Panc1 (cell line): Measurements from ENCODE around the gene BABAM2. TPM values are rescaled to one million over a fixed set of nuclear protein-coding genes. Genes with fewer than 3 reads are reported as not detected.

ENCODE experiments used
- ATAC-seq: fragments of 200-7000 bp; cut with Tn5 transposase; 2 replicates; pipeline ENCODE4 v1.9.1; 2020; ENCODE audit warnings: mild to moderate bottlenecking, moderate library complexity
- BruUV-seq: library from RNA; stranded (reverse); fragments of 400-500 nt; replicated peaks from 2 replicates; lab custom pipeline; 2021; lab: Mats Ljungman, UMichigan
- CTCF ChIA-PET: fragments of 300-600 bp; sonication (Branson Sonifier 250); formaldehyde crosslinking; loops from one replicate; lab custom pipeline; 2022; ENCODE audit warnings: antibody characterized with exemption; lab: Charles Lee
- POLR2A ChIA-PET: fragments of 300-600 bp; sonication (Branson Sonifier 250); formaldehyde crosslinking; loops from one replicate; lab custom pipeline; 2022; ENCODE audit warnings: antibody characterized with exemption; lab: Charles Lee
- DNase-seq: peaks from one replicate; pipeline ENCODE4 v3.0.0-alpha.2; 2010; ENCODE audit warnings: low read depth, low spot score
- H3K27ac ChIP-seq: 2 replicates; pipeline ENCODE4 v1.5.1; 2011; ENCODE audit warnings: mild to moderate bottlenecking, low read length, inconsistent platforms
- H3K27me3 ChIP-seq: fragments of 200-500 bp; sonication (Bioruptor generic); 2 replicates; pipeline ENCODE4 v1.6.0; 2014; ENCODE audit warnings: low read length, inconsistent platforms; ENCODE audit not compliant: control insufficient read depth, insufficient read depth
- H3K36me3 ChIP-seq: fragments of 200-500 bp; sonication (Bioruptor generic); 2 replicates; pipeline ENCODE4 v1.5.1; 2014; ENCODE audit warnings: inconsistent platforms, mild to moderate bottlenecking, low read length, moderate library complexity; ENCODE audit not compliant: control insufficient read depth, insufficient read depth
- H3K4me1 ChIP-seq: 2 replicates; pipeline ENCODE4 v1.5.1; 2011; ENCODE audit warnings: inconsistent platforms, mild to moderate bottlenecking, low read length, moderate library complexity; ENCODE audit not compliant: control insufficient read depth, insufficient read depth
- H3K4me3 ChIP-seq, 2 experiments: 2 replicates each; pipeline ENCODE4 v1.5.1; 2011 to 2012; ENCODE audit warnings: low read depth in 2 of 2, low read length in 2 of 2, mild to moderate bottlenecking in 2 of 2, inconsistent platforms in 1 of 2, moderate library complexity in 1 of 2
- H3K9me3 ChIP-seq: fragments of 200-500 bp; sonication (Bioruptor generic); 2 replicates; pipeline ENCODE4 v1.5.1; 2014; ENCODE audit warnings: low read depth, mild to moderate bottlenecking, inconsistent platforms, low read length, moderate library complexity; ENCODE audit not compliant: control insufficient read depth, insufficient read depth
- CTCF ChIP-seq: fragments of 450-650 bp; IDR thresholded peaks from 2 replicates; pipeline ENCODE4 v1.5.1; 2017; ENCODE audit warnings: mild to moderate bottlenecking
- POLR2AphosphoS5 ChIP-seq: IDR thresholded peaks from 2 replicates; pipeline ENCODE4 v1.6.1; 2012; ENCODE audit warnings: mild to moderate bottlenecking, low read depth, low read length, moderate library complexity
- REST ChIP-seq, 2 experiments: IDR thresholded peaks; 2 replicates each; pipeline ENCODE4 v1.6.1; 2011 to 2012; ENCODE audit warnings: low read depth in 2 of 2, control low read depth in 1 of 2, low read length in 1 of 2, mild to moderate bottlenecking in 1 of 2, moderate library complexity in 1 of 2; ENCODE audit not compliant: insufficient read depth in 1 of 2
- SIN3A ChIP-seq: IDR thresholded peaks from 2 replicates; pipeline ENCODE4 v1.6.1; 2012; ENCODE audit warnings: low read depth, mild to moderate bottlenecking, low read length, moderate library complexity, borderline replicate concordance; ENCODE audit not compliant: insufficient read depth
- TCF7L2 ChIP-seq: IDR thresholded peaks from 2 replicates; pipeline ENCODE4 v1.6.1; 2011; ENCODE audit warnings: mild to moderate bottlenecking, low read depth, low read length, inconsistent platforms
- in situ Hi-C: cut with HindIII; loops from 2 replicates; pipeline ENCODE4 v1.10.0; 2016; ENCODE audit warnings: low sequenced_read_pairs, low pct_unique_long_range_greater_than_20kb
- intact Hi-C: fragments of 100-400 bp; cut with micrococcal nuclease; formaldehyde crosslinking; loops from one replicate; pipeline ENCODE4 v1.10.0; 2022; ENCODE audit not compliant: unreplicated experiment
- total RNA-seq: library from RNA; stranded (reverse); gene quantifications from one replicate; pipeline ENCODE4 v1.2.1, GENCODE V29; 2021; ENCODE audit not compliant: unreplicated experiment

Gene BABAM2
- total RNA-seq, 1 experiment from 2014 or later = 31.2 TPM

DNA sequence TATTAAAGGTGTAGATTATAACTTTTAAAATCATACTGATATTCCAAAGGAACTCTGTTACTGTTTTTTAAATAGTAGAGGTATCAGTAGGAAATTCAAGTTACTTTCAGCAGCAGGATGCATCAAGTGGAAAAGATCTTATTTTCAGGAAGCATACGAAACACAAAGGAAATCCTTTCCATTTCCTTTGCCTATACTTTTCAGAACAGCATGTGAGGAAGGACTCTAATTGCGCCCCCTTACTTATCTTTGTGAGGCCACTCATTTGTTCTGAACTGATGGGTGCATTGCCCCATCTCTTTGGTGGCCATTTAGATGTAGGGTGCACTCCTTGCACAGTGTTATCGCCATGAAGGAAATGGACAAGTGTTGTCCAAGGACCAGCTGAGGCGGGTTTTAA lies 145.3 kb downstream of the BABAM2 start:
- Histone ChIP-seq H3K9me3 (no peaks in the 10 kb centered on the region), H3K27ac (no peak overlapping the region), H3K4me3 (no peak overlapping the region), H3K27me3 (no peaks in the 10 kb centered on the region), H3K36me3 (no peaks in the 10 kb centered on the region), H3K4me1 (no peaks in the 10 kb centered on the region)
- no TSS peak for BruUV-seq
- CTCF ChIA-PET = no interaction called here
- TF ChIP-seq REST (IDR thresholded peaks at IDR 0.05; ENCODE audit: insufficient read depth in 1 of 2, low read depth in 2 of 2, low read length in 1 of 2) (no peak), POLR2AphosphoS5 (no peak), SIN3A (no peak), TCF7L2 (no peak), CTCF (no peak)
- POLR2A ChIA-PET = no interaction called here
- in situ Hi-C loops (no loop called here), intact Hi-C loops (no loop called here)
- DNase-seq (no peak), ATAC-seq (no peak)

DNA sequence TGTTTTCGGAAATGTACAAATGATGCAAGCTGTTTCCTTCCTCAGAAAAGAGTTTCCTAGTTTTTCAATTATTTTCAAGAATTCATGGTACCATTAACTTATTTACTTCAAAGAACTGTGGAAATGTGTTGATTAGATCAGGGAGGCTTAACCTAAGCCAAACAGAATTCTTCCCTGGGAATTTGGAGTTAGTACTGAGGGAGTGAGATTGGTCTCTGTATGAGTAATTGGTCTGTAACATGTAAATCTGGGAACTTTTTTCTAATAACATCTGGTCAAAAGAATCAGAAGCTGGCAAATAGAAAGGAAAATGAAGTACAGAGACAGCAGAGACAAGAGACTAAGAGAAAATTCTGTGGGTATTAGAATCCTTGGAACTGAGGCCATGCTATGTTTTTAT lies 145.8 kb downstream of the BABAM2 start:
- Histone ChIP-seq H3K4me3 (no peak overlapping the region), H3K27ac (no peak overlapping the region), H3K9me3 (no peaks in the 10 kb centered on the region), H3K27me3 (no peaks in the 10 kb centered on the region), H3K4me1 (no peaks in the 10 kb centered on the region), H3K36me3 (no peaks in the 10 kb centered on the region)
- BruUV-seq = no TSS peak
- in situ Hi-C loops (no loop called here), intact Hi-C loops (no loop called here)
- ChIA-PET CTCF (no interaction called here), POLR2A (no interaction called here)
- DNase-seq (no peak), ATAC-seq (no peak)
- TF ChIP-seq CTCF = no peak

GRCh38 chr2:28038722-28039121 lies 148.2 kb downstream of the BABAM2 start:
- in situ Hi-C loops (no loop called here), intact Hi-C loops (no loop called here)
- H3K27ac ChIP-seq = no peak overlapping the region
- H3K27me3 ChIP-seq = no peaks in the 10 kb centered on the region
- POLR2A ChIA-PET = no interaction called here
- H3K4me3 ChIP-seq = no peak overlapping the region
- BruUV-seq = no TSS peak
- no peak for DNase-seq
- CTCF ChIA-PET = no interaction called here
- TF ChIP-seq POLR2AphosphoS5 = no peak
- no peak for TF ChIP-seq SIN3A
- TF ChIP-seq TCF7L2 = no peak
- no peak for TF ChIP-seq CTCF
- no peak for TF ChIP-seq REST (IDR thresholded peaks at IDR 0.05; ENCODE audit: insufficient read depth in 1 of 2, low read depth in 2 of 2, low read length in 1 of 2)
- no peak for ATAC-seq
- no peaks in the 10 kb centered on the region for H3K36me3 ChIP-seq
- no peaks in the 10 kb centered on the region for H3K4me1 ChIP-seq
- no peaks in the 10 kb centered on the region for H3K9me3 ChIP-seq
